ENCODE measurements around the gene AOPEP.
A peak's percentile ranks its signal among the peaks of the same experiment; 100 is the strongest.

AOPEP gene

DNA sequence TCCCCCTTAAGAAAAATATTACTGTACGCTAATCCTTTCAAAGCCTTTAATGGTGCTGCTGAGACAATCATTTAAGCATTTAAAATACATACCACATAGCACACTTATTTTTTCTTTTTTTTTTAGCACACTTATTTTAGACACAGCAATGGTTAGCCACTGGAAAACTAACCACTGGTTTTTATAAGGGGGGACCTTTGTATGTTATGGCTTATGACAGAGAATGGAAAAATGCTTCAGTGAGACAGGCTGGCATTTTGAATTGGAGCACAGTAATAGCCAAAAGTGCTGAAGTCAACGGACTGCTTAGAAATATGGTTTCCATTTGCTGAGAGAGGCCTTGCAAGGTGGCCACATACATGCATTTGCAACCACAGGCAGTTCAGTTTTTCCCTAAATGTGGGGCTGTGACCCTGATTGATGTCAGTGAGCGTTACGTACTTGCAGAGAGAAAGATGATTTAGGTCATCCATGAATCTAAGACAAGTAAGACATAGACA lies 28.5 kb downstream of the AOPEP start:
- TF ChIP-seq SPI1 (IDR thresholded peaks at IDR 0.05; ENCODE audit: low read depth, low read length): no peak
- TF ChIP-seq PAX5 (IDR thresholded peaks at IDR 0.05; ENCODE audit: insufficient read depth, low read length, severe bottlenecking): no peak
- no peak for TF ChIP-seq TAF1 (IDR thresholded peaks at IDR 0.05; ENCODE audit: low read depth, low read length)
- TF ChIP-seq POLR2AphosphoS5 (IDR thresholded peaks at IDR 0.05; ENCODE audit: low read depth, low read length): no peak
- TF ChIP-seq POLR2A (IDR thresholded peaks at IDR 0.05; ENCODE audit: low read depth, low read length): no peak
- TF ChIP-seq POU2F2 (IDR thresholded peaks at IDR 0.05; ENCODE audit: low read depth, low read length): no peak
- FAIRE-seq (no peak), DNase-seq (ENCODE audit: insufficient read length, low spot score) (no peak)

DNA sequence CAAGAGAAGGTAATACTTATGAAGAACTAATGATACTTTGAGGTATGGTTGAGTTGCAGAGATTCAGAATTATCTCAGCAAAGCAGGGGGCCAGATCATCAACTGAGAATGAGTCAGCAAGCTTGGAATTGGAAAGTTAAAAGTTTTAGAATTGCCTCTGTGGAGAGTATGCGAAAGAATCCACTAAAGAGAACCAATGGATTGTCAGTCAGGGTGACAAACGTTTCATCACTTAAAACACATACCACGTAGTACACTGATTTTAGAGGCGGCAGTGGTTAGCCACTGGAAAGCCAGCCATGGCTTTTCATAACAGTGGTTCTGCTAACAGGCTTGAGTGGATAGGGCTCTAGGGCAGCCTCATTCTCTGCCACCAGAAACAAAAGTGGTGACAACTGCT lies 30.7 kb downstream of the AOPEP start:
- no peak for TF ChIP-seq POU2F2 (IDR thresholded peaks at IDR 0.05; ENCODE audit: low read depth, low read length)
- TF ChIP-seq TAF1 (IDR thresholded peaks at IDR 0.05; ENCODE audit: low read depth, low read length): no peak
- TF ChIP-seq POLR2AphosphoS5 (IDR thresholded peaks at IDR 0.05; ENCODE audit: low read depth, low read length): no peak
- no peak for TF ChIP-seq PAX5 (IDR thresholded peaks at IDR 0.05; ENCODE audit: insufficient read depth, low read length, severe bottlenecking)
- no peak for TF ChIP-seq POLR2A (IDR thresholded peaks at IDR 0.05; ENCODE audit: low read depth, low read length)
- TF ChIP-seq SPI1 (IDR thresholded peaks at IDR 0.05; ENCODE audit: low read depth, low read length): no peak
- no peak for DNase-seq (ENCODE audit: insufficient read length, low spot score)
- FAIRE-seq: no peak

DNA sequence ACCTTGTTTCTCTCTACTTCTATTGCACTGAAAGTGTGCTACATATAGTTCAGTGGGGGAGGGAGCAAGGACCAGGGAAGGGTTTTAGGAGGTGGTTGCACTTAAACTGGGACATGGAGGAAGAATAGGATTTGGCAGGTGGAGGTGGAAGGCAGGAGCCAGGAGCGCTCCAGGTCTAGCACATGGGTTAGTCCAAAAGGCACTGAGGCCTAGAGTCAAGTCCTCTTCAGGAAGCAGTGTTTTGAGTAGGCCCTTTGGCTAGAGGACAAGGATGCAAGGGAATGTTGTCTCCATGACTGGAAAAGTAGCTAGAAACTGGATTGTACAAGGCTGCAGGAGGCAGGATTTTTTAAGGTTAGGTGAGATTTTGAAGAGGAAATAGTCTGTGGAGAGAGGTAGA lies 31.5 kb downstream of the AOPEP start:
- FAIRE-seq (no peak), DNase-seq (ENCODE audit: insufficient read length, low spot score) (no peak)
- TF ChIP-seq SPI1 (IDR thresholded peaks at IDR 0.05; ENCODE audit: low read depth, low read length) (no peak), PAX5 (IDR thresholded peaks at IDR 0.05; ENCODE audit: insufficient read depth, low read length, severe bottlenecking) (no peak), POLR2AphosphoS5 (IDR thresholded peaks at IDR 0.05; ENCODE audit: low read depth, low read length) (no peak), POU2F2 (IDR thresholded peaks at IDR 0.05; ENCODE audit: low read depth, low read length) (no peak), TAF1 (IDR thresholded peaks at IDR 0.05; ENCODE audit: low read depth, low read length) (no peak), POLR2A (IDR thresholded peaks at IDR 0.05; ENCODE audit: low read depth, low read length) (no peak)

DNA sequence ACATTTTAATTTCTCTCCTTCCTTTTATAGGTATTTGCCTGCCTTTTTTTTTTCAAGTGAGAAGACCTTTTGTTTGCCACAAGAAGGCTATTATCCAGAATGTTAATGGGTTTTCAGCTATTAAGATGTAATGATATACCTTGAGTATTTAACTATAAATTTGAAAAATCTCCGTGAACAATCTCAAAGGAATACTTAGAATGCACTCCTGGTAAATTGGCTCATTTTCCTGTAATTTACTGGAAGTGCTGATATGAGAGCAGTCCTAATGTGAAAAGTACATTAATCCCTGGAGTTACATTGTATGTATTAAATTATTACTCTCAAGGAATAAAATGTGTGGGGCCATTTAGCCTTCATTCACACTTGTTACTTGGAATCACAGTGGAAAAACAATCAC lies 32.4 kb downstream of the AOPEP start:
- DNase-seq (ENCODE audit: insufficient read length, low spot score): no peak
- no peak for FAIRE-seq
- no peak for TF ChIP-seq POU2F2 (IDR thresholded peaks at IDR 0.05; ENCODE audit: low read depth, low read length)

DNA sequence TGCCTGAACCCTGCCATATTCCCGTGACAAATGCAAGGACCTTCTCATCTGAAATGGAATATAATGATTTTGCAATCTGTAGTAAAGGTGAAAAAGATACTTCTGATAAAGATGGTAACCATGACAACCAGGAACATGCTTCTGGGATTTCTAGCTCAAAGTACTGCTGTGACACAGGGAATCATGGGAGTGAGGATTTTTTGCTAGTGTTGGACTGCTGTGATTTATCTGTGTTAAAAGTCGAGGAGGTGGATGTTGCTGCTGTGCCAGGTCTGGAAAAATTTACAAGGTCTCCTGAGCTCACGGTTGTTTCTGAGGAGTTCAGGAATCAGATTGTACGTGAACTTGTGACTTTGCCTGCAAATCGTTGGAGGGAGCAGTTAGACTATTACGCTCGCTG lies 33.5 kb downstream of the AOPEP start:
- DNase-seq (ENCODE audit: insufficient read length, low spot score): no peak
- FAIRE-seq: no peak
- TF ChIP-seq POLR2AphosphoS5 (IDR thresholded peaks at IDR 0.05; ENCODE audit: low read depth, low read length): no peak
- TF ChIP-seq SPI1 (IDR thresholded peaks at IDR 0.05; ENCODE audit: low read depth, low read length): no peak
- no peak for TF ChIP-seq POU2F2 (IDR thresholded peaks at IDR 0.05; ENCODE audit: low read depth, low read length)
- no peak for TF ChIP-seq POLR2A (IDR thresholded peaks at IDR 0.05; ENCODE audit: low read depth, low read length)
- TF ChIP-seq TAF1 (IDR thresholded peaks at IDR 0.05; ENCODE audit: low read depth, low read length): no peak
- no peak for TF ChIP-seq PAX5 (IDR thresholded peaks at IDR 0.05; ENCODE audit: insufficient read depth, low read length, severe bottlenecking)

DNA sequence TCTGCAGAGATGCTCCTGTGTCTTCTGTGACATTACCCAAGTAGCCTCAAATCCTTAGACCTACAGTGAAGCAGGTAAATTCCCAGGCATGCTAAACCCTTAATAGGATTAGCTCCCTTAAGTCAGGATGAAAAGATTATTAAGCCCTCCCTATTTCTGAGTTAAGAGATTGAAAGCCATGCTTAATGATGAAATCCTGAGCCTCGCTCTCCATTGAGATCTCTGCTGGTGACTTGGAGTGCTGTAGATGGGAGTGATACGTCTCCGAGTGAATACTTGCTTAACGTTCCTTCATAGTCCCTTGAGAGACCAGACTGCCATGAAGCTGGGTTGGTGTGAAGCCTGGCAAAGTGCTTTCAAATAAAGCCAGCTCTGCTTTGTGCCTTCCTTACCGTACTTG lies 34.2 kb downstream of the AOPEP start:
- TF ChIP-seq POLR2AphosphoS5 (IDR thresholded peaks at IDR 0.05; ENCODE audit: low read depth, low read length) (no peak), POU2F2 (IDR thresholded peaks at IDR 0.05; ENCODE audit: low read depth, low read length) (no peak), POLR2A (IDR thresholded peaks at IDR 0.05; ENCODE audit: low read depth, low read length) (no peak), SPI1 (IDR thresholded peaks at IDR 0.05; ENCODE audit: low read depth, low read length) (no peak), TAF1 (IDR thresholded peaks at IDR 0.05; ENCODE audit: low read depth, low read length) (no peak), PAX5 (IDR thresholded peaks at IDR 0.05; ENCODE audit: insufficient read depth, low read length, severe bottlenecking) (no peak)
- no peak for FAIRE-seq
- no peak for DNase-seq (ENCODE audit: insufficient read length, low spot score)

DNA sequence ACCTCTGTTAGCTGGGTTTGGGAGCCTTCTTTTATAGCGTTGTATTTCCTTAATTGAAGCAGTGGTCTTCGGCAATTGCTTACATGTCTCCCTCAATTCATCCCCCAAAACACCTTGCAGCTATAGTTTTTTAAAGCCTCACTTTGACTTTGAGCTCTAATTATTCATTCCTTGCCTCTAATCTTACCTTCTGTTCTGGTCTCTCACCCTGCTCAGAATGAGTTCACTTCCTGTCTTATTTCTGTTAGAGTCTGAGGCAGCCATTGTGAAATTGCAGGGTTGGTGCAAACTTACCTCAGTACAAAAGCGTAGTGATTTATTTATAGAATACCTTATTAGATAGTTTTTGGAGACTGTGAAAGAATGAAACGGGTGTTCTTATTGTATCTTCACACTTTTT lies 35.0 kb downstream of the AOPEP start:
- peak; percentile 32; the same call in 1 of the 2 replicates for TF ChIP-seq SPI1 (IDR thresholded peaks at IDR 0.05; ENCODE audit: low read depth, low read length)
- TF ChIP-seq POLR2AphosphoS5 (IDR thresholded peaks at IDR 0.05; ENCODE audit: low read depth, low read length): no peak
- DNase-seq (ENCODE audit: insufficient read length, low spot score) (no peak), FAIRE-seq (no peak)

DNA sequence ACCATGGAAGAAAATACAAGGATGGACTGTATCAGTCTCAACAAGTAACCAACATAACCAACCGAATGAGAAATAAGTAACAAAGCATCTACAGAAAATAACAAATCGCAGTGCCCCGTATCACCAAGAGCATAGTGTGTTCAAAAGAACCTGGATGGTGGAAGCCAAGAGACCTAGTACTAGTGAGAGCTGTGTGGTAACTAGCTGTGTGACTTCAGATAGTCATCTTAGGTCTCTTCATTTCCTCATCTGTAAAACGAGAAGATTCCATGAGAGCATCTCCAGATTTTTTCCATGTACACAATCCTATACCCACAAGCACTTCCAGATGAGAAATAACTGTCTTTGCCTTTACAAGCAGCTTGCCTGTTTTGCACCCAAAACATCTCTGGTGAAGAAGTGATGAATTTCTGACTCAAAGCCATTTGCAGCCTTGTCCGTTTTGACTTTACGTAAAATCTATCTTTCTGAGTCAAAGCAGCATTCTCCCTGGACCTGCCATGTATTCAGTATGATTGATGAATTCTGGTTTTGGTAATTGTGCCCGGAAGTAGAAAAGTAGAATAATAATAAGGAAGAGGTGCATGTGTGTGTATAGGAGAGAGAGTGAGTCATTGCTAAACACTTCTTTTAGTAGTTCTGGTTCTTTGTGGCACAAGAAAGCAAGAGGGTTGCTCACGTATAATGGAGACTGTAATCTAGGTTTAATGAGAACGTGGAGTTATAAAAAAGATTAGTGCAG lies 41.0 kb downstream of the AOPEP start:
- DNase-seq (ENCODE audit: insufficient read length, low spot score): no peak
- no peak for FAIRE-seq
- no peak for TF ChIP-seq SPI1 (IDR thresholded peaks at IDR 0.05; ENCODE audit: low read depth, low read length)
- TF ChIP-seq POLR2AphosphoS5 (IDR thresholded peaks at IDR 0.05; ENCODE audit: low read depth, low read length): no peak
- TF ChIP-seq TAF1 (IDR thresholded peaks at IDR 0.05; ENCODE audit: low read depth, low read length): no peak
- TF ChIP-seq POLR2A (IDR thresholded peaks at IDR 0.05; ENCODE audit: low read depth, low read length): no peak
- no peak for TF ChIP-seq PAX5 (IDR thresholded peaks at IDR 0.05; ENCODE audit: insufficient read depth, low read length, severe bottlenecking)
- no peak for TF ChIP-seq POU2F2 (IDR thresholded peaks at IDR 0.05; ENCODE audit: low read depth, low read length)

DNA sequence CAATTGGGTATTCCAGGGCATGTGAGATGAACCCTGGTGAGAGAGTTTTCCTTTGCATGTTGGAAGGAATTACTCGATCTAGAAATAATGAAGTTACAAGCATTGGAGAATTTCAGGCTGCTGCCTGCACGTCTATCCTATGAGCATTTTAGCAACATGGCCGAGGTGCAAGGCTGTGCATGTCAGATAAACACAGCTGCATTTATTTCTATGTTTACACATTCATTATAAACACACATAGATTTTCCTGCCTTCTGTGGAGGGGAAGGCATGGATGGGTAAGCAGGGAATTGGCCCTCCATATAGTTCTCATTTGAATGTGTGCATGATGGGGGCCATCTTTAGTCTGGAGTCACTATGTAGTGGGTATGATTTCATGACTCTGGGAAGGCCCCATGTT lies 42.3 kb downstream of the AOPEP start:
- no peak for DNase-seq (ENCODE audit: insufficient read length, low spot score)
- TF ChIP-seq POLR2A (IDR thresholded peaks at IDR 0.05; ENCODE audit: low read depth, low read length): no peak
- no peak for TF ChIP-seq POU2F2 (IDR thresholded peaks at IDR 0.05; ENCODE audit: low read depth, low read length)
- no peak for TF ChIP-seq PAX5 (IDR thresholded peaks at IDR 0.05; ENCODE audit: insufficient read depth, low read length, severe bottlenecking)
- TF ChIP-seq SPI1 (IDR thresholded peaks at IDR 0.05; ENCODE audit: low read depth, low read length): no peak
- no peak for TF ChIP-seq POLR2AphosphoS5 (IDR thresholded peaks at IDR 0.05; ENCODE audit: low read depth, low read length)
- TF ChIP-seq TAF1 (IDR thresholded peaks at IDR 0.05; ENCODE audit: low read depth, low read length): no peak
- no peak for FAIRE-seq

DNA sequence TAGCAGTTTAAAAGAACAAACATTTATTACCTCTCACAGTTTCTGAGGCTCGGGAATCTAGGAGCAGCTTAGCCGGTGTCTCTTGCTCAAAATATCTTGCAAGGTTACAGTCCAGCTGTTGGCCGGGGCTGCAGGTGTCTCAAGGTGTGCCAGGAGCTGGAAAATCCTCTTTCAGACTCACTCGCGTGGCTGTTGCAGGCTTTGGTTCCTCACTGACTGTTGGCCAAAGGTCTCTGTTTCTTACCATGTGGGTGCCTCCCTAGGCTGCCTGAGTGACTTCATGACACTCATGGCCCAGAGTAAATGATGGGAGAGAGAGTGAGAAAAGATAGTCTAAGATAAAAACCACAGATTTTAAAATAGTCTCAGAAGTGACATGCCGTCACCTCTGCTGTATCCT lies 43.8 kb downstream of the AOPEP start:
- FAIRE-seq (no peak), DNase-seq (ENCODE audit: insufficient read length, low spot score) (no peak)
- TF ChIP-seq POU2F2 (IDR thresholded peaks at IDR 0.05; ENCODE audit: low read depth, low read length) (no peak), TAF1 (IDR thresholded peaks at IDR 0.05; ENCODE audit: low read depth, low read length) (no peak), SPI1 (IDR thresholded peaks at IDR 0.05; ENCODE audit: low read depth, low read length) (no peak), POLR2A (IDR thresholded peaks at IDR 0.05; ENCODE audit: low read depth, low read length) (no peak), POLR2AphosphoS5 (IDR thresholded peaks at IDR 0.05; ENCODE audit: low read depth, low read length) (no peak), PAX5 (IDR thresholded peaks at IDR 0.05; ENCODE audit: insufficient read depth, low read length, severe bottlenecking) (no peak)

Measured in GM12891 (cell line).